ENCODE measurements around the gene EMC10.

The EMC10 gene

DNA sequence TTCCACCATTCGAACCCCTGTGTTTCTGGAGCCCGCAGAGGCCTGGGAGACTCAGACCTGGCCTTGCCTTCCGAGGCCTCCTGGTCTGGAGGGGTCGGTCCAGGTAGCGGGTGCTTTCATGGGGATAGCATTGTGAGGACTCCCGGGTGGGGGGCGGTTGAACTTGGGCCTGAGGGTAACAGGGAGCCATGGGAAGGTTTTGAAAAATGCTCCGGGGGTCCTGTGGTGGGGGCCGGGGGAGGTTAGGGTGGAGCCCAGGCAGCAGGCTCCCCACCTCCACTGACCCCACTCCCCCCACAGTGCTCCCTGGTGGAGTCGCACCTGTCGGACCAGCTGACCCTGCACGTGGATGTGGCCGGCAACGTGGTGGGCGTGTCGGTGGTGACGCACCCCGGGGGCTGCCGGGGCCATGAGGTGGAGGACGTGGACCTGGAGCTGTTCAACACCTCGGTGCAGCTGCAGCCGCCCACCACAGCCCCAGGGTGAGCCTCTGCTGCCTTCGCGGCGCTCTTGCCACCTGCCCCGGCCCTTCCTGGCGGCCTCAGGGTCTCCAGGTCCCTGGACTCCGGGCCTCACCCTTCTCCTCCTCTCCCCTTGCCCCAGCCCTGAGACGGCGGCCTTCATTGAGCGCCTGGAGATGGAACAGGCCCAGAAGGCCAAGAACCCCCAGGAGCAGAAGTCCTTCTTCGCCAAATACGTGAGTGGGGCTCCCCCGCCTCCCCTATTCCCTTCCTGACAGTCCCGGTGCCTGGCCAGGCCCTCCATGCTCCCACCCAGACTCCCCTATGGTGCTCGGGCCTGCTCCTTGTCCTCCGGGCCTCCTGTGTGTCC lies 4.2 kb downstream of the EMC10 start:
- TF ChIP-seq CTCF (IDR thresholded peaks at IDR 0.05; ENCODE audit: control extremely low read depth, extremely low read depth, low read depth, missing control alignments), result no peak
- POLR2A ChIA-PET, result no interaction called here
- no peak for DNase-seq (ENCODE audit: extremely low spot score)
- CTCF ChIA-PET, result interaction anchor here (2.3 kb wide), 1 partner anchor 111 kb away, joined by 8 read pairs; no protein-coding TSS in a partner anchor

GRCh38 chr19:50481351-50482149 lies 5.2 kb downstream of the EMC10 start:
- no peak for DNase-seq (ENCODE audit: extremely low spot score)
- POLR2A ChIA-PET, result no interaction called here

GRCh38 chr19:50482271-50482855 lies 6.1 kb downstream of the EMC10 start:
- ChIA-PET CTCF (no interaction called here), POLR2A (no interaction called here)
- no peak for DNase-seq (ENCODE audit: extremely low spot score)
- TF ChIP-seq CTCF (IDR thresholded peaks at IDR 0.05; ENCODE audit: control extremely low read depth, extremely low read depth, low read depth, missing control alignments), result no peak

More at GRCh38 chr19:50481351-50482149, 5.2 kb downstream of the EMC10 start:
- TF ChIP-seq CTCF (IDR thresholded peaks at IDR 0.05; ENCODE audit: control extremely low read depth, extremely low read depth, low read depth, missing control alignments), result no peak
- CTCF ChIA-PET, result no interaction called here

GRCh38 chr19:50482916-50483315 lies 6.6 kb downstream of the EMC10 start:
- TF ChIP-seq CTCF (IDR thresholded peaks at IDR 0.05; ENCODE audit: control extremely low read depth, extremely low read depth, low read depth, missing control alignments), result no peak
- POLR2A ChIA-PET, result no interaction called here
- no peak for DNase-seq (ENCODE audit: extremely low spot score)
- CTCF ChIA-PET, result no interaction called here

GRCh38 chr19:50485284-50485955 lies 9.1 kb downstream of the EMC10 start:
- CTCF ChIA-PET, result interaction anchor here (0.8 to 1.9 kb wide), 3 partner anchors 53 to 437 kb away, joined by 3 to 4 read pairs (median 3); no protein-coding TSS in a partner anchor
- no peak for TF ChIP-seq CTCF (IDR thresholded peaks at IDR 0.05; ENCODE audit: control extremely low read depth, extremely low read depth, low read depth, missing control alignments)
- POLR2A ChIA-PET, result no interaction called here

More at GRCh38 chr19:50485284-50485955, 9.1 kb downstream of the EMC10 start:
- no peak for DNase-seq (ENCODE audit: extremely low spot score)
